Erythroblast (primary cell): ENCODE data around the gene CHIC2.

ENCODE experiments used
- GATA1 ChIP-seq: IDR thresholded peaks from 2 replicates; pipeline ENCODE4 v1.6.1; 2011; ENCODE audit warnings: low read depth, mild to moderate bottlenecking, control low read depth, low read length, moderate library complexity
- POLR2A ChIP-seq: IDR thresholded peaks from 2 replicates; pipeline ENCODE4 v1.6.1; 2011; ENCODE audit warnings: mild to moderate bottlenecking, low read length

- TF ChIP-seq POLR2A (no peak), GATA1 (no peak)
These were observed 69.9 kb downstream of the CHIC2 start for GRCh38 chr4:53994382-53995102.
